Upper lobe of left lung (tissue), 6 donors: ENCODE data around the gene CDC73. TPM values are rescaled to one million over a fixed set of nuclear protein-coding genes. Genes with fewer than 3 reads are reported as not detected.

Experiments
- ATAC-seq, 2 donors: fragments of 200-7000 bp; cut with Tn5 transposase; one replicate each; pipeline ENCODE4 v1.9.1; 2022; ENCODE audit warnings: mild to moderate bottlenecking in 2 of 2, moderate library complexity in 2 of 2; ENCODE audit not compliant: low FRiP score in 2 of 2
- DNase-seq, 2 donors: peaks; one replicate each; pipeline ENCODE4 v3.0.0-alpha.2; 2019 to 2020
- H3K27ac ChIP-seq, 4 donors: fragments of 200-600 bp; sonication (generic); one replicate each; pipeline ENCODE4 v1.5.1; 2016 to 2019
- H3K27me3 ChIP-seq, 4 donors: fragments of 200-600 bp; sonication (generic); one replicate each; pipeline ENCODE4 v1.5.1; 2017 to 2019
- H3K36me3 ChIP-seq, 4 donors: fragments of 200-600 bp; sonication (generic); one replicate each; pipeline ENCODE4 v1.5.1; 2016 to 2019
- H3K4me1 ChIP-seq, 4 donors: fragments of 200-600 bp; sonication (generic); one replicate each; pipeline ENCODE4 v1.5.1; 2018 to 2019
- H3K4me3 ChIP-seq, 4 donors: fragments of 200-600 bp; sonication (generic); one replicate each; pipeline ENCODE4 v1.5.1; 2017 to 2019; ENCODE audit warnings: mild to moderate bottlenecking in 2 of 4, moderate library complexity in 1 of 4
- H3K9me3 ChIP-seq, 4 donors: fragments of 200-600 bp; sonication (generic); one replicate each; pipeline ENCODE4 v1.5.1; 2018 to 2019
- EP300 ChIP-seq, 4 donors: sonication (generic); formaldehyde crosslinking; IDR thresholded peaks; one replicate each; pipeline ENCODE4 v1.5.1; 2017; ENCODE audit warnings: antibody characterized with exemption in 4 of 4, control low read depth in 2 of 4
- POLR2A ChIP-seq, 4 donors: fragments of 450-650 bp; IDR thresholded peaks; one replicate each; pipeline ENCODE4 v1.5.1; 2016 to 2017; ENCODE audit warnings: antibody characterized with exemption in 4 of 4, mild to moderate bottlenecking in 2 of 4
- POLR2AphosphoS5 ChIP-seq, 2 donors: sonication (generic); formaldehyde crosslinking; IDR thresholded peaks; one replicate each; pipeline ENCODE4 v1.5.1; 2017; ENCODE audit warnings: antibody characterized with exemption in 2 of 2
- WGBS, 2 donors: methylation state at CpG; one replicate each; pipeline ENCODE4 v1.1.5; 2017 to 2018; 5-methylcytosine and 5-hydroxymethylcytosine counted together
- total RNA-seq, 6 donors: library from RNA; depleted of rRNA in 4 of 6; stranded (reverse); fragments of >200 nt in 4 of 6; gene quantifications; one replicate each; pipeline versions ENCODE4 v1.1.0 to v1.2.1, GENCODE V29; 2016 to 2021
- TF ChIP-seq, protein P1 (sequence below), 6 experiments: fragments of 450-650 bp in 4 of 6; fragments of 200-600 bp in 2 of 6; sonication (generic) in 2 of 6; IDR thresholded peaks; one replicate each; pipeline ENCODE4 v1.5.1; 2016 to 2019; ENCODE audit warnings: antibody characterized with exemption in 6 of 6
- donor health status: DM: no; HTN: no; CAD: no; lungs with moderate emphysema.
- donor health status: DM: no; HTN: yes; CAD: no; lungs with severe emphysema.

CDC73 gene
- total RNA-seq, 6 donors from 2014 or later: 35.1 to 77.5 (median 47.5) TPM

- no peaks in the 10 kb centered on the region for H3K4me1 ChIP-seq
- no peak overlapping the region for H3K27ac ChIP-seq
- TF ChIP-seq, protein P1, sequence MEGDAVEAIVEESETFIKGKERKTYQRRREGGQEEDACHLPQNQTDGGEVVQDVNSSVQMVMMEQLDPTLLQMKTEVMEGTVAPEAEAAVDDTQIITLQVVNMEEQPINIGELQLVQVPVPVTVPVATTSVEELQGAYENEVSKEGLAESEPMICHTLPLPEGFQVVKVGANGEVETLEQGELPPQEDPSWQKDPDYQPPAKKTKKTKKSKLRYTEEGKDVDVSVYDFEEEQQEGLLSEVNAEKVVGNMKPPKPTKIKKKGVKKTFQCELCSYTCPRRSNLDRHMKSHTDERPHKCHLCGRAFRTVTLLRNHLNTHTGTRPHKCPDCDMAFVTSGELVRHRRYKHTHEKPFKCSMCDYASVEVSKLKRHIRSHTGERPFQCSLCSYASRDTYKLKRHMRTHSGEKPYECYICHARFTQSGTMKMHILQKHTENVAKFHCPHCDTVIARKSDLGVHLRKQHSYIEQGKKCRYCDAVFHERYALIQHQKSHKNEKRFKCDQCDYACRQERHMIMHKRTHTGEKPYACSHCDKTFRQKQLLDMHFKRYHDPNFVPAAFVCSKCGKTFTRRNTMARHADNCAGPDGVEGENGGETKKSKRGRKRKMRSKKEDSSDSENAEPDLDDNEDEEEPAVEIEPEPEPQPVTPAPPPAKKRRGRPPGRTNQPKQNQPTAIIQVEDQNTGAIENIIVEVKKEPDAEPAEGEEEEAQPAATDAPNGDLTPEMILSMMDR (IDR thresholded peaks at IDR 0.05): no peak
- TF ChIP-seq POLR2A (IDR thresholded peaks at IDR 0.05) (no peak), EP300 (IDR thresholded peaks at IDR 0.05) (no peak), POLR2AphosphoS5 (IDR thresholded peaks at IDR 0.05) (no peak)
- ATAC-seq (no peak), DNase-seq (no peak)
- no peak overlapping the region for H3K4me3 ChIP-seq
- no peaks in the 10 kb centered on the region for H3K9me3 ChIP-seq
- no peaks in the 10 kb centered on the region for H3K27me3 ChIP-seq
- peaks cover 7 to 59% (median 16%) of the 10 kb centered on the region in 4 donors for H3K36me3 ChIP-seq
- WGBS, 2 donors: 77 to 89% methylated on average over 1 of the region's 1 CpG
These were observed 36.6 kb upstream of the CDC73 start for GRCh38 chr1:193085263-193085662.

DNA sequence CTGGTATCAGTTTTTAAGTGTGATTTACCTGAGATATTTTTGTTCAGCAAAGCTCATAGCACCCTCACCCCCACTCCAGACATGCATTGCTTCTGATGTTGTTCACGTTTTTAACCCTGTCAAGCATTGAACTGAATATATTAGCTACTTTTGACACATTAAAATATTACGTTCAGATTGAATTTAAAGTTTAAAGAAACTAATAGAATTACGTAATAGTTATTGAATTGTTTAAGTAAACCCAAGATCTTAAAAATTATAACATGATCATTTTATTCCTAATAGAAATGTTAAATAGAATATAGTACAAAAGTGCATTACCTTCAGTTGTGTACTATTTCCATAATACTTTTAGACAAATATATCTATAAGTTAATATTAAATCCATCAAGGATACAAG lies 35.5 kb upstream of the CDC73 start:
- DNase-seq: no peak
- no peak for ATAC-seq
- 86 to 90% methylated on average over 3 of the region's 3 CpGs for WGBS, 2 donors
- Histone ChIP-seq H3K4me3 (no peak overlapping the region), H3K9me3 (no peaks in the 10 kb centered on the region), H3K27ac (no peak overlapping the region), H3K4me1 (no peaks in the 10 kb centered on the region), H3K36me3 (peaks cover 7 to 60% (median 16%) of the 10 kb centered on the region in 4 donors), H3K27me3 (no peaks in the 10 kb centered on the region)
- TF ChIP-seq POLR2A (IDR thresholded peaks at IDR 0.05): no peak
- TF ChIP-seq, protein P1 (IDR thresholded peaks at IDR 0.05): no peak
- TF ChIP-seq POLR2AphosphoS5 (IDR thresholded peaks at IDR 0.05): no peak
- no peak for TF ChIP-seq EP300 (IDR thresholded peaks at IDR 0.05)

- Histone ChIP-seq H3K27ac (no peak overlapping the region), H3K4me1 (no peaks in the 10 kb centered on the region), H3K4me3 (no peak overlapping the region), H3K27me3 (no peaks in the 10 kb centered on the region), H3K36me3 (peaks cover 5 to 59% (median 13%) of the 10 kb centered on the region in 4 donors), H3K9me3 (no peaks in the 10 kb centered on the region)
- DNase-seq (no peak), ATAC-seq (no peak)
- TF ChIP-seq POLR2A (IDR thresholded peaks at IDR 0.05): no peak
- no peak for TF ChIP-seq EP300 (IDR thresholded peaks at IDR 0.05)
- no peak for TF ChIP-seq POLR2AphosphoS5 (IDR thresholded peaks at IDR 0.05)
- TF ChIP-seq, protein P1 (IDR thresholded peaks at IDR 0.05): no peak
- WGBS, 2 donors: 71 to 74% methylated on average over 3 of the region's 3 CpGs
These were observed 33.9 kb upstream of the CDC73 start for GRCh38 chr1:193087893-193088292.

DNA sequence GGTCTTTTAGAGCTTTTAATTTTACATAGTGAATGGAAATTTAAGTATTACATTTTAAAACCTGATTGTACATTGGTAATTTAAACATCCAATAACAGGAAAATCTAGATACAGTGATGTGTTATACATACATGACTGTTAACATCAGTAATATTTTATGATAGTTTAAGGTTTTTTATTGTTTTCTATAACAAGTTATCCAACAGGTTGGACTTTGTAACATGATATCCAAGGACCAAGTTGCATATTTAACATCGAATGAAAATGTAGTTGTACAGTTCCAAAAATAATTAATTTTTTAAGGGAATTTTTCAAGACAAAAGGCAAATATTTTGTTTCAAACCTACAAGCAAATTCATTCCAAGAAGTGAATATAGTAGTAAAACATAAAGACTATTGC lies 31.0 kb upstream of the CDC73 start:
- TF ChIP-seq, protein P1 (IDR thresholded peaks at IDR 0.05): no peak
- TF ChIP-seq POLR2AphosphoS5 (IDR thresholded peaks at IDR 0.05) (no peak), POLR2A (IDR thresholded peaks at IDR 0.05) (no peak), EP300 (IDR thresholded peaks at IDR 0.05) (no peak)
- peaks cover 0 to 58% (median 10%) of the 10 kb centered on the region in 4 donors for H3K36me3 ChIP-seq
- WGBS, 2 donors: 76 to 83% methylated on average over 1 of the region's 1 CpG

GRCh38 chr1:193094112-193094511 lies 27.7 kb upstream of the CDC73 start:
- WGBS, 2 donors: 87 to 89% methylated on average over 11 of the region's 11 CpGs
- no peak for TF ChIP-seq EP300 (IDR thresholded peaks at IDR 0.05)
- no peak for TF ChIP-seq POLR2AphosphoS5 (IDR thresholded peaks at IDR 0.05)
- no peak for TF ChIP-seq POLR2A (IDR thresholded peaks at IDR 0.05)
- TF ChIP-seq, protein P1 (IDR thresholded peaks at IDR 0.05): no peak
- Histone ChIP-seq H3K4me1 (no peaks in the 10 kb centered on the region), H3K27me3 (no peaks in the 10 kb centered on the region), H3K4me3 (no peak overlapping the region), H3K27ac (no peak overlapping the region), H3K9me3 (no peaks in the 10 kb centered on the region), H3K36me3 (peaks cover 0 to 86% (median 23%) of the 10 kb centered on the region in 4 donors)
- DNase-seq (no peak), ATAC-seq (no peak)

More for the DNA sequence above, 31.0 kb upstream of the CDC73 start:
- Histone ChIP-seq H3K27me3 (no peaks in the 10 kb centered on the region), H3K27ac (no peak overlapping the region), H3K9me3 (no peaks in the 10 kb centered on the region), H3K4me3 (no peak overlapping the region), H3K4me1 (no peaks in the 10 kb centered on the region)
- DNase-seq (no peak), ATAC-seq (no peak)
